HG03469 (cell line): Measurements from ENCODE around the gene LPP.

Source experiments
- ATAC-seq: cut with Tn5 transposase; IDR thresholded peaks from one replicate; pipeline ENCODE4 v1.9.1; 2021; ENCODE audit warnings: mild to moderate bottlenecking, moderate library complexity, moderate number of reproducible peaks; ENCODE audit not compliant: unreplicated experiment

The LPP gene

GRCh38 chr3:188505911-188506310, 352.0 kb downstream of the LPP start:
- ATAC-seq = no peak

- ATAC-seq = no peak
These were observed 352.5 kb downstream of the LPP start for GRCh38 chr3:188506446-188506845.

DNA sequence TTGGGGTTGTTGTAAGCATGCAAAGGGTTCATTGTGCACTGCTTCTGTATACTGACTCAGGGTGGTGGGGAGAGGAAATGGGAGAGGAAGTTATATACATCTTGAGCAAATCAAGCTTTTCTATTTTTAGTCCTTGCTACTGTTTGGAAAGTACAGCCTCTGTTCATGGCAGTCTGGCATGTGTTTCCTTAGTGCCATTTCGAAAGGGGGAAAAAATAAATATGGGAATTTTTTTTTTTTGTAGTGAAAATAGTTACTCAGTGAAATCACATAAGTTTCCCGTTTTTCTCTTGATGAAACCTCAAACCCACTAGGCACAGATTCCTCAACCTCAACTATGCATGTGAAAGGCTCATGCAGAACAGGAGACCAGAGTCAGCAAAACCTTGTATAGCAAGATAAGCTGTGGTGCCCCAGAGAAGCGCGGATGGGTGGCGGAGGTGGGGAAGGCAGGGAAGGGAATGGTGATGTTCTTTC, 353.3 kb downstream of the LPP start:
- no peak for ATAC-seq

DNA sequence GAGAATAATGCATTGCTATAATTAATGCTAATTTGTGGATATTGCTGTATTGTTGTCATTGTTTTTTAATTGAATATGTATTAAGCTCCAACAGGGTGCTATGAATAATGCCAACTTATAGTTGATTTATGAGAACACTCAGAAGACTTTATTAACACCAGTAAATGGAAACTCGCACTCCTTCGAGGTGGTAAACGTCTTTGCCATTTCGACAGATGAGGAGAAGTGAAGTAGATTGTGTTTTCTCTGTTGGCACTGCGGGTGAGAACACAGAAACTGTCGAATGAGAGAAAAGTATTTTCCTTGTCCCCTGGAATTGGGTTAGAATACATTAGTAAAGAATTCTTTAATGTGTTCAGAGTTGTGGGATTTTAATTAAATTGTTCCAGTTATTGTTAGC, 354.5 kb downstream of the LPP start:
- no peak for ATAC-seq

DNA sequence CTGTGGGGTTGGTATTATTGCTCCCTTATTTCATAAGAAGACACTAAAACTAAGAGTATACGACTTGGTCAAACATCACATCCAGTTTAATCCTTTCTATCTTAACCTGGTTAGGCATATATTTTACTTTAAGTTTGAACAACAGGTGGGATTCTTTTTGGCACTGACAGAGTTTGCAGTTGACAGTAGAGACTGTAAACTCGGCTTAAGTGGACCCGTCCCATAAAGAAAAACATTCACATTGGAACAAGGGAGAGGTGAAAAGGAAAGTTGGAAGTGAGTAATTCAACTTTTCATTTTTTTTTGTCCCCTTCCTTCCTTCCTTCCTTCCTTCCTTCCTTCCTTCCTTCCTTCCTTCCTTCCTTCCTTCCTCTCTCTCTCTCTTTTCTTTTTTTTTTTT, 355.4 kb downstream of the LPP start:
- no peak for ATAC-seq

DNA sequence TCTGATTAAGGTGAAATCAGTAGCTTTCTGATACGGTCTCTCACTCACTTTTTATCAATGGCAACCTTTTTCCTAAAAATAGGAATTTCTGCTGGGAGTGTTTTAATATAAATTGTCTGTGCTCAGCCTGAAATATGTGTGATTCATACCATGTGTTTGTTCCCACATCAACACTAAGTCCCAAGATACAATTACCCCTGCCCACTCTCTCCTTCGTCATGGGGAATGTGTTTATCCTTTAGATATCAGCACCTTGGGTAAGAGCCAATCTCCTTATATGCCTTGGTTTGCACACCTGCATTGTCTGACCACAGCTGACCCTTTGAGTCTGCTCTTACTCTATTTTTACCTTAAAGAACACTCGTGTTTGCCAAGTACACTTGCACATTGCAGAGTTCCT, 356.4 kb downstream of the LPP start:
- ATAC-seq = no peak

- ATAC-seq = no peak
These were observed 359.8 kb downstream of the LPP start for GRCh38 chr3:188513662-188514328.

- ATAC-seq = no peak
These were observed 362.6 kb downstream of the LPP start for GRCh38 chr3:188516515-188516914.

GRCh38 chr3:188518416-188518815, 364.5 kb downstream of the LPP start:
- ATAC-seq = no peak

GRCh38 chr3:188518835-188519452, 365.0 kb downstream of the LPP start:
- ATAC-seq = no peak

- no peak for ATAC-seq
These were observed 366.5 kb downstream of the LPP start for GRCh38 chr3:188520466-188520865.

GRCh38 chr3:188522115-188522514, 368.2 kb downstream of the LPP start:
- no peak for ATAC-seq

DNA sequence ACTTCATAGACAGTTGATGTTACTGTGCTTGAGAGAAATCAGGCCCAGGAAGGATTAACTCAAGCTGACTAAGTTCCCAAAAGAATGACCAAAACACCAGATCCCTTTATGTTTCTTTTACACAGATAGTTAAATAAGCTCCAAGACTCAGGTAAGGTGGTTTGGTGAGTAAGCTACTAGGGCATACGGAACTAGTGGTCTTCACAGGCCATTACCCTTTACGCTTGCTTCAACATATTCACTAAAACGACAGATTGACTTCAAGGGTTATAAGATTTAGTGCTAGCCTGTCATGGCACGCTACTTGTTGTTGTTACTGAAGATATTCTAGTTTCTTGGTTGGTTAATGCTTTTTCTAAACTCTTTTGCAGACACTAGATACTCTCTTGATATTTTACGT, 369.3 kb downstream of the LPP start:
- ATAC-seq = no peak

DNA sequence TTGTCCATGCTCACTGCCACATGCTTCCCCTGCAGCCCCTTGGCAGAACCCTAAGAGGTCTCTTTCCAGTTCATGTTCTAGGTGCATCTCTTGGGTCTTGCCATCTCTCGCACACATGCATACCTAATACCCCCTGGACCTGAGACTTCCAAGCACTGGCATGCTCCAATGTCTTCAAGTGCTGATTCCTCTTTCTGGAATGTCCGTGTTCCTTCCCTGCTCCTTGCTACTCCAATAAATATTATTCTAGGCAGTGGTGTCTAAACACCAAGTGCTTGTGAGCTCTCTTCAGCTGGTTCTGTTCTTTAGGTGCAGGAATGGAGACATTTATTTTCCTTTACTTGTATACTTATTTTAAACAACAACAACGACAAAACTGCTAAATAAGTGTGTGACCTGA, 370.1 kb downstream of the LPP start:
- ATAC-seq = no peak

DNA sequence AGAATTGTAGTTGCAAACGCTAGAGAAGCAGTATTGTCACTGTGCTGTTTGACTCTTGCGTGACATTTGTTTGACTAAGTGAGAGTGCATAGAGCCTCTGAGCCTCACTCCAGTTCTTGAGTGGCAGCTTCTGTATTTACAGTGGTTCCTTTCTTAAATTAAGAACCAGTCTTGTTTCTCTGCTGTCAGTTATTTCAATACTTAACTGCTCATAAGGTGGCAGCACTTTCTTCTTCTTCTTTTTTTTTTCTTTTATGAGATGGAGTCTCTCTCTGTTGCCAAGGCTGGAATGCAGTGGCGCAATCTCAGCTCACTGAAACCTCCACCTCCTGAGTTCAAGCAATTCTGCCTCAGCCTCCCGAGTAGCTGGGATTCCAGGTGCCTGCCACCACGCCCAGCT, 372.1 kb downstream of the LPP start:
- ATAC-seq = no peak

- ATAC-seq = no peak
These were observed 373.4 kb downstream of the LPP start for GRCh38 chr3:188527389-188527788.

GRCh38 chr3:188528396-188528795, 374.4 kb downstream of the LPP start:
- ATAC-seq = no peak

DNA sequence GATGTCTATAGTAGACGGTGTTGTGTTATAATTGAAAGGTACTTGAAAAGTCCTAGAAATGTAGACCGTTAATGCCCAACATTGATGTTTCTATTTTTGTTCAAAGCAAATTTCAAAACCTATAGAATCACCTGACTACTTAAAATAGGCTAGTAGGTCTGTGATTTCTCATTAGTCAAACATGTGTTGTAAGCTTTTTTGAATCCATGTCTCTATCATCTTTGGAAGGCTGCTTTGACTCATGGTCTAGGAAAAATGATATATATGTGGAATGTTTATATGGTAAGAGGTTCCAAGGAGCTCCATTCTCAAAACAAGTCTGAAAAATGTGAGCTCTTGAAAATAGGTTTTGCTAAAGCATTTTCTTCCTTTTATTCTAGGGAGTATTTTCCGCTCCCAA, 375.3 kb downstream of the LPP start:
- ATAC-seq = no peak

DNA sequence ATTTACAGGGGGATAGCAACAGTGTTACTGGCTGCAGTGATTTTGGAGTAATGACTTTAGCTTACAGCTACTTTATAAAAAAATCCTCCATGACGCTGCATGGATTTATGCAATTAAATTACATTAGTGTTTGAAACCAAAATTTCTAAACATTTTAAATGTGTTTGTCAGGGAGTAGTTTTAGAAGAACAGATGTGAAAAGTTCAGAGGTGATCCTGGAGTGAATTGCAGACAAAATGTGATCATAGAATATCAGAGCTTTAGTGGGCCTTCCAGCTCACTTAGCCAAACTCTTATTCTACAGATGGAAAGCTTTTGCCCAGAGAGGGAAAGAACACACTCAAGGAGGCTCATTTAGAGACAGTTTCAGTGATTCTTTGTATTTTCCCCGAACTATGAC, 376.3 kb downstream of the LPP start:
- no peak for ATAC-seq

DNA sequence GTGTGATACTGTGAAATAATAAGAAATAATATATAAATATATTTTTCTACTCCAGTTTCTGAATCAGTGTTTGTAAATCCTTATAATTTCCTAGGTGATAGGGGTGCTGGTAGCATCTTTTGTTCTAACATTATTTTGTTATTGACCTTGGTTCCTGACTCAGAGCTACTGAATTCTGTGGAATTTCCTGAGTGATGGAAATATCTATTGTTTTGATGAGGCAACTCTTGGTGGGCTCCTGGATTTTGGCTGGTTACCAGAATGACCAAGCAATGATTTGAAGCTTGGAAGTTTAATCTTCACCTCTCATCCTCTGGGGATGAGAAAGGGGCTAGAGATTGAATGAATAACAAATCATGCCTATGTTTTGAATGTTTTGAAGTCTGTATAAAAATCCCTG, 377.3 kb downstream of the LPP start:
- ATAC-seq = no peak

DNA sequence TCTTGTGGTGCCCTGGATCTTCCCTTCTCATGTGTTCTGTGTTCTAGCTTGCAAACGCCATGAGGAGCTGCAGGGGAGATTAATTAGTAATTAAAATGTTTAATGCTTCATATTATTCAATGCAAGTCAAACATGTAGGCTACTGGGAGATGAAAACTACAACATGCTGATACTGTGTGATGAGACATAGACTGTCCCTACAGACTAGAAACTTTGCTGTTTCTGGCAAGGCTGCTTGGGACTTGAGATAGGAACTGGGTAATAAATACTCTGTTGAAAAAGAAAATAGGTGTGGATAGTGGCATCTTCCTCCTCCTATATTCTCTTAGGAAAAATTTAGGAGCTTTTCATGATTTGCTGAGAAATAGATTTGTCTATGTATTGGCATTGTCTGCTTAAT, 379.2 kb downstream of the LPP start:
- no peak for ATAC-seq

DNA sequence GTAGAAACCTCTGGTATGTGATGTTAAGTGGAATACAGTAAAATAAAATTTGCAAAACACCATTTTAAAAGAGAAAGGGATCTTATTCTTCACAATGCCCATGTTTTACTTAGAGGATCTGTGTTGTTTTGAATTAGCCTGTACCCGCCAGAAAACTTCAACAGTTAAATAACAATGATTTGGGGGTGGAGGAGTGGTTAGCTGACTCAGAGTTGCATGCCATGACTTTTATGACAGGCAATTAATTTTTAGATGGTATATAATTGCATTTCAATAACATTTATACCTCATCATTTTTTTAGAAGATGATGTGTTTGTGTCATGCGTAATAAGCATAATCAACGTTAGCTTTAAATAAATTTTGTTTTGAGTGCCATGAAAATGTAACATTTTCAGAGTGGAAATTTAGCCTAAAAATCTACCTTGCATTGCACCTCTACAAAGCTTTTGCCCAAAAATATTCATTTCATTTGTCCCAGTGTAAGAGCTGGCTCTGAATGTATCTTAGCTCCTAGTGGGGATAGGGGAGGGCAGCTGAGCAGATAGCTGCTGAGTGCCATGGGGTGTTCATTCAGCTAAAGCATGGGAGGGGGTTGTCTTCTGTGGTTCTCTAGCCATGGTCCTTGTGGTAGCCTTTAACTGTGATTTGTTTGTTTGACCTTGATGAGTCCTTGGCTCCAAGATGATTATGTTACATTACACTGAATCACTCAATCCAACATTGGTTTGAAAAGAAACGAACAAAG, 379.8 kb downstream of the LPP start:
- ATAC-seq = no peak
